ENCODE data around the gene EXOC3L1. TPM values are rescaled to one million over a fixed set of nuclear protein-coding genes. Genes with fewer than 3 reads are reported as not detected.

Gene EXOC3L1
- total RNA-seq, 1 donor from 2014 or later, result not detected

DNA sequence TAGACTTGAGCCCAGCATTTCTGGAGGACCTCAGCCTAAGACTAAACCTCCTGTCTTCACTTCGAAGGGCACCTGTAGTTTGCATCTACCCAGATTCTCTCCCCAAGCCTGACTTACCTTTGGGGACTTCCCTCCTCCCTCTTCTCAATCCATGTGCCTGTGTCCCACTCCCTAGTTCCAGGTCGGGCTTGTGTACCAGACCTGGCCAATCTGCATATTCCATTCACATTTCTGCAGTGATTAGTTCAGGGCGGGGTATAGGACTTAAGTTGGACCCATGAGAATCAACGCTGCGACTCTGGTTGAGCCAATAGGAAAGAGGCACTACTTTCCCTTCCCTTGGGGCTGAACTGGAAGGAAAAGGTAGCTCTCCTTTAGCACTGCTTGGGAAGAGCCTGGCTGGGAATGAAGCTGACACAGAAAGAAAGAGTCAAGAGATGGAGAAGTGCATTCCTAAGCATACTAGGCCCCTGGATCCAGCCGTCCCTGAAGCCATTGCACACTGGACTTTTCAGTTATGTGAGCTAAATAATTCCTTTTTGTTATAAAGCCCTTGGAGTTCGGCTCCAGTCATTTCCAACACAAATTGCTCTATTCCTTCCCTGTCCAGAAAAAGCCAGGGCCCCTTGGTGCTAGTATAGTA lies 32.7 kb downstream of the EXOC3L1 start:
- Mint-ChIP-seq H3K36me3 (no peaks in the 10 kb centered on the region), H3K27me3 (ENCODE audit: insufficient read depth, low read depth) (peaks cover 83% of the 10 kb centered on the region), H3K4me3 (peak overlapping the region; percentile 47), H3K9me3 (no peaks in the 10 kb centered on the region), H3K4me1 (peaks cover 10% of the 10 kb centered on the region), H3K27ac (no peak overlapping the region)
- no peak for TF ChIP-seq EZH2 (IDR thresholded peaks at IDR 0.05)
- TF ChIP-seq, protein P1, sequence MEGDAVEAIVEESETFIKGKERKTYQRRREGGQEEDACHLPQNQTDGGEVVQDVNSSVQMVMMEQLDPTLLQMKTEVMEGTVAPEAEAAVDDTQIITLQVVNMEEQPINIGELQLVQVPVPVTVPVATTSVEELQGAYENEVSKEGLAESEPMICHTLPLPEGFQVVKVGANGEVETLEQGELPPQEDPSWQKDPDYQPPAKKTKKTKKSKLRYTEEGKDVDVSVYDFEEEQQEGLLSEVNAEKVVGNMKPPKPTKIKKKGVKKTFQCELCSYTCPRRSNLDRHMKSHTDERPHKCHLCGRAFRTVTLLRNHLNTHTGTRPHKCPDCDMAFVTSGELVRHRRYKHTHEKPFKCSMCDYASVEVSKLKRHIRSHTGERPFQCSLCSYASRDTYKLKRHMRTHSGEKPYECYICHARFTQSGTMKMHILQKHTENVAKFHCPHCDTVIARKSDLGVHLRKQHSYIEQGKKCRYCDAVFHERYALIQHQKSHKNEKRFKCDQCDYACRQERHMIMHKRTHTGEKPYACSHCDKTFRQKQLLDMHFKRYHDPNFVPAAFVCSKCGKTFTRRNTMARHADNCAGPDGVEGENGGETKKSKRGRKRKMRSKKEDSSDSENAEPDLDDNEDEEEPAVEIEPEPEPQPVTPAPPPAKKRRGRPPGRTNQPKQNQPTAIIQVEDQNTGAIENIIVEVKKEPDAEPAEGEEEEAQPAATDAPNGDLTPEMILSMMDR (IDR thresholded peaks at IDR 0.05), result no peak
- TF ChIP-seq EZH2phosphoT487 (IDR thresholded peaks at IDR 0.05), result no peak
- Histone ChIP-seq H3K36me3 (no peaks in the 10 kb centered on the region), H3K79me2 (ENCODE audit: low read depth) (no peaks in the 10 kb centered on the region), H3K4me3 (no peak overlapping the region), H3K9ac (no peak overlapping the region), H3K4me1 (peaks cover 6% of the 10 kb centered on the region), H4K20me1 (ENCODE audit: low read depth) (peaks cover 46% of the 10 kb centered on the region), H2AFZ (replicated peaks) (no peak overlapping the region), H3K27ac (no peak overlapping the region), H3K27me3 (peaks cover 100% of the 10 kb centered on the region), H3K4me2 (no peak overlapping the region), H3F3A (ENCODE audit: low read depth) (peaks cover 15% of the 10 kb centered on the region), H3K9me3 (ENCODE audit: low read depth) (no peaks in the 10 kb centered on the region)
- DNase-seq (ENCODE audit: low spot score), result no peak

DNA sequence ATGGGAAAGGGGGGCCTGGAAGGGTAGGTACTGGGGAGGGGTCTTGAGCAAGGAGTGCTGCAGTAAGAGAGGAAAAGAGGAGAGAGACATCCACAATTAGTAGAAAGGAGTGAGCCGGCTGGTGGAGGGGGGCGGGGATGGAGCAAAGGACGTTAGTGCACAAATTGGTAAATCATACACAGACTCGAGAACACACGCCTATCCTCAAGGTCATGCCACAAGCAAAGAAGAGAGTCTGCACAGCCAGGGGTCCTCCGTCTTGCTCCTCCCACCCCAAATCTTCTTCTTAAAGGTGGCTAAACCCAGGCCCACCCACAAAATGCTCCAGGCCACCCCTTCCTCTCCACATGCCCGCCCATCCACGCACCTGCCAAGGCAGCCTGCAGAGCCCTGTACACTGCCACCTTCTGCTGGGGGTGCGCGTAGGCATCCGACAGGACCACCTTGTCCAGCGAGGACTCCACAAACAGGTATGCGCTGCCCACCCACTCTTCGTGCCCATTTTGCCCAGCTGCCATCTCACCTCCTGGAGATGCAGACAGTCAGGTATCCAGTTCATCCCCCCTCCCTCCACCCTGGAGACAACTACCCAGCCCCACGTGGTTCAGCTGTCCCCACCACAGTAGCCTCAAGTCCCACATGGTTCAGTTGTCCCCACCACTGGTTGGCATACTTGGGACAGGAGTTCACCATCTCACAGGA lies 33.6 kb downstream of the EXOC3L1 start:
- peaks cover 15% of the 10 kb centered on the region for H3K4me1 Mint-ChIP-seq
- H3K9ac ChIP-seq, result no peak overlapping the region
- no peak overlapping the region for H3K27ac ChIP-seq
- H3K27me3 ChIP-seq, result peaks cover 100% of the 10 kb centered on the region
- H3K36me3 ChIP-seq, result no peaks in the 10 kb centered on the region
- DNase-seq (ENCODE audit: low spot score), result no peak
- peak overlapping the region; percentile 36 for H3K4me3 Mint-ChIP-seq
- H3K4me3 ChIP-seq, result no peak overlapping the region
- H3K36me3 Mint-ChIP-seq, result no peaks in the 10 kb centered on the region
- no peak for TF ChIP-seq EZH2 (IDR thresholded peaks at IDR 0.05)
- peaks cover 21% of the 10 kb centered on the region for H3F3A ChIP-seq (ENCODE audit: low read depth)
- no peaks in the 10 kb centered on the region for H3K79me2 ChIP-seq (ENCODE audit: low read depth)
- H3K9me3 ChIP-seq (ENCODE audit: low read depth), result no peaks in the 10 kb centered on the region
- H3K27ac Mint-ChIP-seq, result no peak overlapping the region
- H2AFZ ChIP-seq (replicated peaks), result no peak overlapping the region
- H3K9me3 Mint-ChIP-seq, result no peaks in the 10 kb centered on the region
- peaks cover 6% of the 10 kb centered on the region for H3K4me1 ChIP-seq
- peaks cover 82% of the 10 kb centered on the region for H3K27me3 Mint-ChIP-seq (ENCODE audit: insufficient read depth, low read depth)
- peaks cover 37% of the 10 kb centered on the region for H4K20me1 ChIP-seq (ENCODE audit: low read depth)
- no peak overlapping the region for H3K4me2 ChIP-seq

DNA sequence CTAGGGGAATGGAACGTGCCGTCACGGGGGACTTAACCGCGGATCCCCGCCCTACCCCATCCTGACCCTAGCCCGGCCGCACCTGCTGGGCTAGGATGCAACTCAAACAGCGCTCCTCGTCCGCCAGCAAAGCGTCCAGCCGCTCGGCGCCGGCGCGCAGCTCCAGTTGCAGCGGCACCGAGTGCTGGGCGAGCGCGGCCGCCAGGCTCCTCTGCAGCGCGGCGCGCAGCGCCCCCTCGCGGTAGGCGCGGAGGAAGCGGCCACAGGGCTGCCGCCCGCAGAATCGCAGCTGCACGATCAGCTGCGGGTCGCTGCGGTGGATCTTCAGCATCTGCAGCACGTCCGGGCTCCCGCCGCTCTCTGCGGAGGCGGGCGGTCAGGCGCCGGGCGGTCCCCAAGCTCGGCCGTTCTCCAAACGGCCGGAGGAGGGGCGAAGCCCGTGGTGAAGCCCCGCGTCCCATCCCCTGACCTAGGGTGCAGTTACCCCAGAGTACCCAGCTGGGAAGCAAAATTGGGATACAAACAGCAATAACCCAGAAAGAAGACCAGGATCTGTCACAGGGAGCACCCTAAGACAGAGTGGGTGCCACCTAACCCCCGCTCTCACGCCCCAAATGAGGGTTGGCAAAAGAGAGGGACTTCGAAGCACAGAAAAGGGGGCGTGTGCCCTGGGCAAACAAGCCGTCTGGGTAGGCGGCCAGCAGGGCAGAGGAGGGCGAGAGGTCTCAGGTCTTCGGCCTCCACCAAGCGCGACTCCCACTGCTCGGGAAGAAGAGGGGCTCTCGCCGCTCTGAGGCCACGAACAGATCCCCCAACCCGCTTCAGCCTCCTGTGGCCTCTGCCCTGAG lies 34.4 kb downstream of the EXOC3L1 start:
- TF ChIP-seq EZH2phosphoT487 (IDR thresholded peaks at IDR 0.05), result peak; percentile 90
- TF ChIP-seq, protein P1 (IDR thresholded peaks at IDR 0.05), result peak; percentile 88
- peak; percentile 97 for TF ChIP-seq EZH2 (IDR thresholded peaks at IDR 0.05)

More for the DNA sequence above, 34.4 kb downstream of the EXOC3L1 start:
- Histone ChIP-seq H3K4me2 (peak overlapping the region; percentile 83), H3K9ac (no peak overlapping the region), H3K9me3 (ENCODE audit: low read depth) (no peaks in the 10 kb centered on the region), H4K20me1 (ENCODE audit: low read depth) (peaks cover 33% of the 10 kb centered on the region), H3K36me3 (no peaks in the 10 kb centered on the region), H3K27ac (no peak overlapping the region), H3K4me3 (peak overlapping the region; percentile 48), H3K27me3 (peaks cover 100% of the 10 kb centered on the region), H3F3A (ENCODE audit: low read depth) (peaks cover 25% of the 10 kb centered on the region), H2AFZ (replicated peaks) (peak overlapping the region; percentile 55), H3K4me1 (peaks cover 6% of the 10 kb centered on the region), H3K79me2 (ENCODE audit: low read depth) (no peaks in the 10 kb centered on the region)
- peak overlapping the region; percentile 78 for H3K4me3 Mint-ChIP-seq
- no peaks in the 10 kb centered on the region for H3K36me3 Mint-ChIP-seq
- no peaks in the 10 kb centered on the region for H3K9me3 Mint-ChIP-seq
- H3K27me3 Mint-ChIP-seq (ENCODE audit: insufficient read depth, low read depth), result peaks cover 79% of the 10 kb centered on the region
- H3K27ac Mint-ChIP-seq, result no peak overlapping the region
- DNase-seq (ENCODE audit: low spot score), result peak; percentile 95
- peaks cover 16% of the 10 kb centered on the region for H3K4me1 Mint-ChIP-seq

All from neural progenitor cell (in vitro differentiated cells).